ENCODE measurements around the gene R3HDM2. TPM values are rescaled to one million over a fixed set of nuclear protein-coding genes. Genes with fewer than 3 reads are reported as not detected.

Gene R3HDM2
- total RNA-seq, 4 donors from 2014 or later, result 30.7 to 40.8 (median 35.5) TPM

DNA sequence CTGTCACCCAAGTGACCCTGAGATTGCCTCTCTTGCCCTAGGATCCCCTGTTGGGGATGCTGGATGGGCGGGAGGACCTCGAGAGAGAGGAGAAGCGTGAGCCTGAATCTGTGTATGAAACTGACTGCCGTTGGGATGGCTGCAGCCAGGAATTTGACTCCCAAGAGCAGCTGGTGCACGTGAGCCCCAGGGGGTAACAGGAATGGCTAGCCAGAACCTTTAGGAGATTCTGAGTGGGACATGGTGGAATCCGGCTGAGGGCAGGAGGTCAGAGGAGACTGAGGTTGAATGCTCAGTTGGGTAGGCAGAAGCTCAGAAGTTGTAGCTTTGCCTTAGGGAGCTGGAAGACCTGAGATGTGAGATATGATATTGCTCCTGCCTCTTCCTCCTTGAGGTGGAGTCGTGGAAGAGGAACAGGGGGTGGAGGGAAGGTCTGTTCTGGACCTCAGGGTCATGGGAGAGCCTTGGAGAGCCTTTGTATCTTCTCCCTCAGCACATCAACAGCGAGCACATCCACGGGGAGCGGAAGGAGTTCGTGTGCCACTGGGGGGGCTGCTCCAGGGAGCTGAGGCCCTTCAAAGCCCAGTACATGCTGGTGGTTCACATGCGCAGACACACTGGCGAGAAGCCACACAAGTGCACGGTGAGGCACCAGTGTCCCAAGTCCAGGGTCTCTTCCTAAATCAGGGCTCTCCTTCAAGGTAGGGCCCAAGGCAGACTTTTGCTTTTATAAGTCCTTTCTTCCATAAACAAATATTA is 35.1 kb upstream of the R3HDM2 start:
- Histone ChIP-seq H3K27me3 (no peaks in the 10 kb centered on the region), H3K27ac (no peak overlapping the region), H3K4me1 (peaks cover 7 to 11% of the 10 kb centered on the region in 2 donors), H3K36me3 (no peaks in the 10 kb centered on the region), H3K9me3 (no peaks in the 10 kb centered on the region), H3K4me3 (replicated peaks in 1 of 3) (no peak overlapping the region)
- intact Hi-C loops (cut with DNase I), result no loop called here
- WGBS, 2 donors, result 77 to 78% methylated on average over 14 of the region's 14 CpGs
- no peak for DNase-seq
- TF ChIP-seq, protein P1, sequence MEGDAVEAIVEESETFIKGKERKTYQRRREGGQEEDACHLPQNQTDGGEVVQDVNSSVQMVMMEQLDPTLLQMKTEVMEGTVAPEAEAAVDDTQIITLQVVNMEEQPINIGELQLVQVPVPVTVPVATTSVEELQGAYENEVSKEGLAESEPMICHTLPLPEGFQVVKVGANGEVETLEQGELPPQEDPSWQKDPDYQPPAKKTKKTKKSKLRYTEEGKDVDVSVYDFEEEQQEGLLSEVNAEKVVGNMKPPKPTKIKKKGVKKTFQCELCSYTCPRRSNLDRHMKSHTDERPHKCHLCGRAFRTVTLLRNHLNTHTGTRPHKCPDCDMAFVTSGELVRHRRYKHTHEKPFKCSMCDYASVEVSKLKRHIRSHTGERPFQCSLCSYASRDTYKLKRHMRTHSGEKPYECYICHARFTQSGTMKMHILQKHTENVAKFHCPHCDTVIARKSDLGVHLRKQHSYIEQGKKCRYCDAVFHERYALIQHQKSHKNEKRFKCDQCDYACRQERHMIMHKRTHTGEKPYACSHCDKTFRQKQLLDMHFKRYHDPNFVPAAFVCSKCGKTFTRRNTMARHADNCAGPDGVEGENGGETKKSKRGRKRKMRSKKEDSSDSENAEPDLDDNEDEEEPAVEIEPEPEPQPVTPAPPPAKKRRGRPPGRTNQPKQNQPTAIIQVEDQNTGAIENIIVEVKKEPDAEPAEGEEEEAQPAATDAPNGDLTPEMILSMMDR (IDR thresholded peaks at IDR 0.05), result no peak
- no peak for TF ChIP-seq POLR2A (IDR thresholded peaks at IDR 0.05)

DNA sequence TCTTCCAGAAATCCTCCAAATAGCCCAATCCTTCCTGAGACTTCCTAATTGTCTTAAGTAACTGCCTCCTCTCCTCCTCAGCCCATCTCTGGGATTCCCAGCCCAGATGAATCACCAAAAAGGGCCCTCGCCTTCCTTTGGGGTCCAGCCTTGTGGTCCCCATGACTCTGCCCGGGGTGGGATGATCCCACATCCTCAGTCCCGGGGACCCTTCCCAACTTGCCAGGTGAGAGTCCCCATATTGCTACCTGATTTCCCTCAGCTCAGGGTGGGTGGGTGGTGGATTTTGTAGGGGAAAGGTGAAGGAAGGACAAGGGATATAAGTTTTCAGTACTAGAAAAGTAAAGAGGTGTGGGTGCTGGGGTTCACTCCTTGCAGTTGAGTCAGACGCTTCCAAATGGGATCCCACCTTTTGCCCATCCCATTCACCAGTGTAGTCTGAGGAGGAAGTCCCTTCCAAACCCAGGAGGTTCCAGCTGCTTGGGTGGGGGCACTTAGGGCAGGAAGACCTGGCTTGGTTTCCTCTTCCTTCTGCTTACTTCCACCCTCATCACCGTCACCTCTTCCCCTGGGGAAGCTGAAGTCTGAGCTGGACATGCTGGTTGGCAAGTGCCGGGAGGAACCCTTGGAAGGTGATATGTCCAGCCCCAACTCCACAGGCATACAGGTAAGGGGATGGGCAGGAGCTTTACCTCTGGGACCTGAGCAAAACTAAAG is 34.3 kb upstream of the R3HDM2 start:
- Histone ChIP-seq H3K36me3 (no peaks in the 10 kb centered on the region), H3K9me3 (no peaks in the 10 kb centered on the region), H3K4me1 (peaks cover 11 to 14% of the 10 kb centered on the region in 2 donors), H3K27me3 (no peaks in the 10 kb centered on the region), H3K27ac (no peak overlapping the region), H3K4me3 (replicated peaks in 1 of 3) (no peak overlapping the region)
- 83 to 85% methylated on average over 6 of the region's 6 CpGs for WGBS, 2 donors
- TF ChIP-seq, protein P1 (IDR thresholded peaks at IDR 0.05), result no peak
- no peak for TF ChIP-seq POLR2A (IDR thresholded peaks at IDR 0.05)
- intact Hi-C loops (cut with DNase I), result no loop called here
- no peak for DNase-seq

DNA sequence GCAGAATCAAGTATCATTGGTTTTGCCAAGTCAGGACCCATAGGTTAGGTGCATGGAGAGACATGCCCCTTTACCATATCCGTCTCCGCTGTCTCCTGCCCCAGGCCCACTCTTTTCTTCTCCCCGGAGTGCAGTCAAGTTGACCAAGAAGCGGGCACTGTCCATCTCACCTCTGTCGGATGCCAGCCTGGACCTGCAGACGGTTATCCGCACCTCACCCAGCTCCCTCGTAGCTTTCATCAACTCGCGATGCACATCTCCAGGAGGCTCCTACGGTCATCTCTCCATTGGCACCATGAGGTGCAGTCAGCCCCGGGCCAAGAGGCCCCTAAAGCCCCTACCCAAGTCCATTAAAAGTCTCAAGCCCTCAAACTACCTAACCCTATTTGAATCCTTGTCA is 33.7 kb upstream of the R3HDM2 start:
- 94% methylated on average over 12 of the region's 12 CpGs for WGBS, 2 donors
- H3K9me3 ChIP-seq, result no peaks in the 10 kb centered on the region
- no peak overlapping the region for H3K27ac ChIP-seq
- intact Hi-C loops (cut with DNase I), result no loop called here
- H3K4me3 ChIP-seq (replicated peaks in 1 of 3), result no peak overlapping the region
- H3K4me1 ChIP-seq, result peaks cover 16 to 18% of the 10 kb centered on the region in 2 donors
- DNase-seq, result no peak
- TF ChIP-seq, protein P1 (IDR thresholded peaks at IDR 0.05), result no peak
- no peak for TF ChIP-seq POLR2A (IDR thresholded peaks at IDR 0.05)
- H3K27me3 ChIP-seq, result no peaks in the 10 kb centered on the region
- no peaks in the 10 kb centered on the region for H3K36me3 ChIP-seq

DNA sequence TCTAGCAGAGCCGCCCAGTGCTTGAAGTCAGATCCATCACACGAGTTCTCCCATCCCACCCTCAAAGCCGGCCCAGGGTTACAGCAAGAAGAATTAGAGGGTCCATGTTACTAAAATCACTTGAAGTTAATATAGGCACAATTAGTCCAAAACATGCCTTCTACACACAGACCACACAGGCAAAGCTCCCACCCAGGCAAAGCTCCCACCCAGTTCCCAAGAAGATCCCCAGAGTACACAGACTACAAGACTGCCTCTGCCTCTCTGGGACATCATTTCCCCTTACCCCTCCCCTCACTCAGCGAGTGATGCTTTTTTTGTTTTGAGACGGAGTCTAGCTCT is 32.0 kb upstream of the R3HDM2 start:
- H3K4me1 ChIP-seq, result peaks cover 21 to 23% of the 10 kb centered on the region in 2 donors
- 21 to 27% methylated on average over 5 of the region's 5 CpGs for WGBS, 2 donors
- no peaks in the 10 kb centered on the region for H3K36me3 ChIP-seq
- intact Hi-C loops (cut with DNase I), result no loop called here
- no peak overlapping the region for H3K27ac ChIP-seq
- H3K9me3 ChIP-seq, result no peaks in the 10 kb centered on the region
- no peak overlapping the region for H3K4me3 ChIP-seq (replicated peaks in 1 of 3)
- TF ChIP-seq, protein P1 (IDR thresholded peaks at IDR 0.05), result no peak
- TF ChIP-seq POLR2A (IDR thresholded peaks at IDR 0.05), result no peak
- no peak for DNase-seq
- no peaks in the 10 kb centered on the region for H3K27me3 ChIP-seq
